ENCODE measurements around the gene SGCA.

Gene SGCA

DNA sequence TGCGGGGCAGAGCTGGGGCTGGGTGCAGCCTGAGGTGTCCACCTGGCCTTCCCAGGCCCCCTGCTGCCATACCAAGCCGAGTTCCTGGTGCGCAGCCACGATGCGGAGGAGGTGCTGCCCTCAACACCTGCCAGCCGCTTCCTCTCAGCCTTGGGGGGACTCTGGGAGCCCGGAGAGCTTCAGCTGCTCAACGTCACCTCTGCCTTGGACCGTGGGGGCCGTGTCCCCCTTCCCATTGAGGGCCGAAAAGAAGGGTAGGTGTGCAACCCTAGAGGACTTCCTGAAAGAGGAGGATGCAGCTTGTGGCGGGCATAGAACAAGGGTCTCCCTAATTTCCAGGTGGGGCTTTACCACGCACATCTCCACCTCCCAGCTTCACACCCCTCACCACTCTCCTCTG, 2.5 kb downstream of the SGCA start:
- DNase-seq = no peak

DNA sequence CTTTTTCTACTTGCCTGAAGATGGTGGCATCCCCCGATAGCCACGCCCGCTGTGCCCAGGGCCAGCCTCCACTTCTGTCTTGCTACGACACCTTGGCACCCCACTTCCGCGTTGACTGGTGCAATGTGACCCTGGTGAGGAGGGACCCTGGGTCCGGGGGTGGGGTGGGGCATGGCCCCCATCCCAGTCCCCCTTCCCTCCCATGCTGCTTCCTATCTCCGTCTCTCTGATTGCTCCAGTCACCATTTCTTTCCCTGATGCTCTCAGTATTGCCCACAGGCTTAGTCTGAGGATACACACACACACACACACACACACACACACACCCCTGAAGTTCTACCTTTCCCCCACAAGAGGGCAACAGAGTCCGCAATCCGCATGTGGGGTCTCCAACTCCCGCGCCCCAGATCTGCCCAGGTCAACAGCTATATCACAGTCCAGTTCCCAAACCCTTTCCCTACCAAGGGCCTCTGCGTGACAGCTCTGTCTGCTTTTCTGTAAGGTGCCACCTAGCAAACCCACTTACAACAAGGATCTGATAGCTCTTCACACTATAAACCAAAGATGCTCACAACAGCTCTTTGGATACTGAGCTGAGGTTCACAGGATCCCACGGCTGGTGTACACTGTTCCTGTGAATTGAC, 3.4 kb downstream of the SGCA start:
- peak; percentile 60 for DNase-seq

DNA sequence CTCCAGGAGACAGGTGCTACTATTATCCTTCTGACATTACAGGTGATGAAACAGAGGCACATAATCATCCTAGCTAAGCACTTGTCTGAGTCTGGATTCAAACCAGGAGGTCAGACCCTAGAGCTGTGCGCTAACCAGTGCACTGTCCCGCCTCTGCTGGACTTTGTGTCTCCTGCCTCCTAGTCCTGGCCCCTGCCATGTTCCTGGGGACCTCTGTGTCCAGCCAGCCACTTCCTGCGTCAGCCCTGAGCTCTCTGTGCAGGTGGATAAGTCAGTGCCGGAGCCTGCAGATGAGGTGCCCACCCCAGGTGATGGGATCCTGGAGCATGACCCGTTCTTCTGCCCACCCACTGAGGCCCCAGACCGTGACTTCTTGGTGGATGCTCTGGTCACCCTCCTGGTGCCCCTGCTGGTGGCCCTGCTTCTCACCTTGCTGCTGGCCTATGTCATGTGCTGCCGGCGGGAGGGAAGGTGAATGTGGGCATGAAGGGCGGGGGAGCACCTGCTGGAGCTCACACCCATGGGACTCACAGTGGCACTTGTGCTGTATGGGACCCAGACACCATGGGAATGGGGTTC, 4.2 kb downstream of the SGCA start:
- no peak for DNase-seq

- peak; percentile 61 for DNase-seq
Observed at GRCh38 chr17:50170662-50171370, 5.0 kb downstream of the SGCA start.

- no peak for DNase-seq
Observed at GRCh38 chr17:50171371-50172071, 5.7 kb downstream of the SGCA start.

DNA sequence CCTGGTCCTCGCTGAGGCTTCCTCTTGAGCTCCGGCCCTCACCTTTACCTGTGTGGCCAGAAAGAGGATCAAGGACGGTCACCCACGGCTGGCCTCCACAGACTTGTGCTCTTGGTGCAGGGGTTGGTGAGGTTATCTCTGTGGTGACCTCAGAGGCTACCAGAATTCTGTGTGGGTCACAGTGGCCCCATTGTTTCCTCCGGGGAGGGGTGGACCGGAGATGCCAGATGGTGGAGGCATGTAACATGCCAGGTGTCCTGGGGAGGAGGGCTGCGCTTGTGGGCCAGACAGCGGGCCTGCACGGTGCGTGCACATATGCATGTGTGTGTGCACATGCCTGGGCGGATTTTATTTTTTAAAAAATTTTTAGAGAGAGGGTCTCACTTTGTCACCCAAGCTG, 6.3 kb downstream of the SGCA start:
- DNase-seq = no peak

- DNase-seq = no peak
Observed at GRCh38 chr17:50172936-50173334, 7.1 kb downstream of the SGCA start.

GRCh38 chr17:50173335-50173941, 7.6 kb downstream of the SGCA start:
- DNase-seq = no peak

- no peak for DNase-seq
Observed at GRCh38 chr17:50174444-50174843, 8.6 kb downstream of the SGCA start.

DNA sequence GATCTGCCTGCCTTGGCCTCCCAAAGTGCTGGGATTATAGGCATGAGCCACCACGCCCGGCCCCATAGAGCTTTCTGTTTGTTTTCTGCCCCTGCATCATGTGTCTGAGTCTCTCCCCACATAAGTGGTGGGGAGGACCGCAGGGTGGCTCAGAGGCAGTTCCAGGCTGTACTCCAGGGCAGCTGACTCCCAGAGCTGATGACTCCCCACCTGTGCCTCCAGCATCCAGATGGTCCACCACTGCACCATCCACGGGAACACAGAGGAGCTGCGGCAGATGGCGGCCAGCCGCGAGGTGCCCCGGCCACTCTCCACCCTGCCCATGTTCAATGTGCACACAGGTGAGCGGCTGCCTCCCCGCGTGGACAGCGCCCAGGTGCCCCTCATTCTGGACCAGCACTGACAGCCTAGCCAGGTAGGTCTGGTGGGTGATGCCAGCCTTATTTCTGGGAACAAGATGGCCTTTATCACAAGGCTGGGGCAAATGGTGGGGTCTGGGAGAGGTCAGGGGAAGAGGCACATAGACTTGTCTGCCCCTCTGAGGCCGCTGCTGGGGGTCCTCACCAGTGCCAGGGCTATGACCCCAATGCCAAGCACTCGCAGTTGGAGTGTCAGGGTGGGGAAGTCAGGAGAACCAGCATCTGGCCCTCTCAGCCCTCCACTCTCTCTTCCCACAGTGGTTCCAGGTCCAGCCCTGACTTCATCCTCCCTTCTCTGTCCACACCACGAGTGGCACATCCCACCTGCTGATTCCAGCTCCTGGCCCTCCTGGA, 9.4 kb downstream of the SGCA start:
- no peak for DNase-seq

DNA sequence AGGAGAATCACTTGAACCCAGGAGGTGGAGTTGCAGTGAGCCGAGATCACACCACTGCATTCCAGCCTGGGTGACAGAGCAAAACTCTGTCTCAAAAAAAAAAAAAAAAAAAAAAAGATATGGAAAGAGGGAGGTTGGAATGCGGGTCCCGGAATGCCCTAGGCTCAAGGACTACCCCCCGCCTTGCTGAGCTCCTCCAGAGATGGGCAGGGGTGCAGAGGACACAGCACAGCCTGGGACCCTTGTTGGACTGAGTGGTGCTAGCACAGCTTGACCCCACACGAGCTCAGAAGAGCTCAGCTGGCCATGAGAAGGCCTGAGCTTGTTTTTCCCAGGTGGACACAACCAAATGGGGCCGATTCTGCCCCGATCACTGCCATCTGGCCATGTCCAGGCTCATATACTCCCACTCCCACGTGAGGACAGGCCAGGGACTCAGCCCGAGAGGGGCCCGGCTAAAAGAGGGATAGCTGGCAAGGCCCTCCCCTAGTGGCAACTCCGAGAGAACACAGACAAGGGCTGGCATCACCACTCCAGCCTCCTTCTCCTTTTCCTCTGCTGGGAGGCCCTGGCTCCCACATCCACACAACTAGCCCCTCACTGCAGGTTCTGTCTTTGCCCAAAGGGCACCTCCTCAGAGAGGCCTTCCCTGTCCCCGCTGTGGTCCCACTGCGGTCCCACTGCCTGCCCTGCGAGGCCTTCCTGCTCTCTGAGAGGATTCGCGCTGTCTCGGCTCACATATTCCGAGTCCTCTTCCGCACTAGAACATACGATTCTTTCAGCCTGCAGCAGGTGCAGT, 11.0 kb downstream of the SGCA start:
- no peak for DNase-seq

DNA sequence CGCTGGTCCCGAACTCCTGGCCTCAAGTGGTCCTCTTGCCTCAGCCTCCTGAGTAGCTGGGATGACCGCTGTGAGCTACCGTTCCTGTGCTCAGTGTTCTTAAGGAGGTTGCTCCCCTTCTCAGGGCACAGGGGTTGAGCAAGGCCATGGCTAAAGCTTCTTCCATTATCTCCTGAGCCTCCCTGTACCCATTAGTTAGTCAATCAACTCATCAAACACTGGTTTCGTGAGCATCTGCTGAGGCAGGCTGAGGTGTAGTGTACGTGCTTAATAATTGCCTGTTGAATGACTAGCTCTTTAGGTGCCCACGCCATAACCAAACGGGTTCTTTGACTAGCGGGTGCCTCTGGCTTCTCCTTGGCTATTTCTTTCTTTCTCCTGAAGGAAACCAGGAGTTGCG, 11.7 kb downstream of the SGCA start:
- no peak for DNase-seq

DNA sequence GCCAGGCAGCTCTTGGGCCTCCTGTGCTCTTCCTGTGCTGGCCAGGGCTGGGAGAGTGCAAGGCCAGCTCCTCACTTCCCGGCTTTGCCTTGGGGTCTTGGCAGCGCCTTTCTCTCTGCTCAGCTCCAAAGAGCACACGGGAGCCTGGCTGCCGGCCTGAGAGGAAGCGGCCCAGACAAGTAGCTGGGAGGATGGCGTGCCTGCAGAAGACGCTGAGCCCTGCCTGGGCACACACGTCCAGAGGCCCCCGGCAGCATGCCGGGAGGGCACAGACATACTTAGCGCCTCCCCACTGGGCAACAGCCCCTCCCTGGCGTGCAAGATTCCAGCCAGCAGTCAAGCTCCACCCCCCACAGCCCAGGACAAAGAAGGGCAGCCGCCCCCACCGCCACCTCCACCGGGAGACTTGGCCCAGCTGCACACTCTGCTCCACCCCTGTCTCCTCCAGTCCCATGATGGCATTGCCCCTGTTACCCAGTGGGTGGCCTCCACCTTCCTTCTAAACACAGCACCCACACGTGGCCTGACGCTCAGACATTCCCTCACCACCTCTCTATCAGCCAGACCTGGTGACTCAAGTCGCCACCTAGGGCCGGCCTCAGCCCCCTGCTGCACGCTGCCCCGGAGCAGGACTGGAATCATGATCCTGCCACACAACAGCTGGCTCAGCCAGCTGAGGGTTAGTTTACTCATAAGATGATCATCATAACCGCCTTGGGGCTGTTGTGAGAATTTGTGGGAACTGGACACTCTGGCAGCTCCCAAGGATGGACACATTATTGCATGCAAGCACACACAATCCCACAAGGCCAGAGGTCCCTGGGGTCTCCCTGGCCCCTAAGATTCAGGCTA, 12.4 kb downstream of the SGCA start:
- DNase-seq = peak; percentile 51

DNA sequence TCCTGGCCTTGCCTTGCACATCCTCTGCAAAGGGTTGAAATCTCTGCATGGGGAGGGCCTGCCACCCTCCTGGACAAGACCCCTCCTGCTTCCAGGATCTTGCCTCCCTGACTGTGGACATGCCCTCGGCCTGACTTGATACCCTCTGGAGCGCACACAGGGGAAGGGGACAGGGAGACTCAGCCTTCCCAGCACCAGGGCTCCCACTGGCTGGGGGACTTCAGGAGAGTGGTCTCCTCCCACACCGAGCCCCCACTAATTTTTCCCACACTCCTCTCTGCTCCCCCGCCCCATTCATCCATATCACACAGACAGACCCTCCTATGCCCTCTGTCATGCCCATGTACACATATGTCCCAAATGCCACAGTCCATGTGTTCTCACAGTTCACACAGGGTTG, 14.3 kb downstream of the SGCA start:
- no peak for DNase-seq

- no peak for DNase-seq
Observed at GRCh38 chr17:50180620-50181019, 14.8 kb downstream of the SGCA start.

DNA sequence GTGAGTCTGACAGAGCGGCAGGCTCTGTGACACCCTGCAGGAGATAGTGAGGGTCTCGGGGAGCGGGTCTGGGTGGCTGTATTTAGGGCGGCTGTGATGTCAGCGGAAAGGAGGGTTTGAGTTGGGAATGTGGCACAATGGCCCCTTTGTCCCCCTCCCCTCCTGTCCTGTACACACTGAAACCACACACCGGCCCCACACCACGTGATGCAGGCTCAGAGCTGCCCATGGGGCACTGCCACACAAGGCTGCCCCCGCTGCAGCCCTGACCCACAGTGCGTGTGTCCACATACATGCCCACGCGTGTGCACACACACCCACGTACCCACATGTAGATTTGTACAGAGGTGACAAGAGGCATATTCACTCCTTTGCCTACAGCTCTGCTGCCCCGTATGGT, 15.3 kb downstream of the SGCA start:
- DNase-seq = no peak

DNA sequence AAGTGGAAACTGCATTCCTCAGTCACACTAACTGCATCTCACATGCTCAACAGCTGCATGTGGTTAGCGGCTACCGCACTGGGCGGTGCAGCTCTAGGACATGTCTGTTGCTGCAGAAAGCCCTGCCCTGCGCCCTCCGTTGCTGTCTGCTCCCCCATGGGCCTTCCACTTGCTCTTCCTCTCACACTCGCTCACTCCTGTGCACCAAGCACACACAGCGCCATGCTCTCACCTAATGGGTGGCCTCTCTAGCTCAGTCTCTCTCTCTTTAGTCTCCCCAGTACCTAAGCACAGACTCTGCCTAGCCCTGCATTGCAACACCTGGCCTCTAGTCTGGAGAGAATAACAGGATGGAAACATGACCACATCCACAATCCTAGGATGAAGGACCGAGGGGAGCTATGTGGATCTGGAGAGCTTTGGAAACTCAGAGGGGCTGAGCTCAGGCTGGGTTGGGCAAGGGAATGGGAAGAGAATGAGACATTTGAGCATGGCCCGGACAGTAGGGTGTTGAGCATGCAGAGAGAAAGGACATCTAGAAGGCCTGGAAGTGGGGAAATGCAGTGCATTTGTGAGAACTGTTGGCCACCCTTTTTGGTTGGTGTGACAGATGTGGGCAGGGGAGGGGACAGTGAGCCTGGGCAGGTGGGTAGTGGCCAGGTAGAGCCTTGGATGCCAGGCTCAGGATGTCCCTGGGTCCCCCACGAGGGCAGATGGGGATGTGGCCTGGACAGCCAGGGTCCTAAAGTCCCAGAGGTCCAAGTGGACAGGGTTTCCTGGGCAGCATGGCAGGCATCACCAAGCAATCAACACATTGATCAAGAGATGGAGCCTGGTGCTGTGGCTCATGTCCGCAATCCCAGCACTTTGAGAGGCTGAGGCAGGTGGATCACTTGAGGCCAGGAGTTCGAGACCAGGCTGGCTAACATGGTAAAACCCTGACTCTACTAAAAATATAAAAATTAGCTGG, 16.1 kb downstream of the SGCA start:
- no peak for DNase-seq

- DNase-seq = no peak
Observed at GRCh38 chr17:50182783-50183420, 17.1 kb downstream of the SGCA start.

DNA sequence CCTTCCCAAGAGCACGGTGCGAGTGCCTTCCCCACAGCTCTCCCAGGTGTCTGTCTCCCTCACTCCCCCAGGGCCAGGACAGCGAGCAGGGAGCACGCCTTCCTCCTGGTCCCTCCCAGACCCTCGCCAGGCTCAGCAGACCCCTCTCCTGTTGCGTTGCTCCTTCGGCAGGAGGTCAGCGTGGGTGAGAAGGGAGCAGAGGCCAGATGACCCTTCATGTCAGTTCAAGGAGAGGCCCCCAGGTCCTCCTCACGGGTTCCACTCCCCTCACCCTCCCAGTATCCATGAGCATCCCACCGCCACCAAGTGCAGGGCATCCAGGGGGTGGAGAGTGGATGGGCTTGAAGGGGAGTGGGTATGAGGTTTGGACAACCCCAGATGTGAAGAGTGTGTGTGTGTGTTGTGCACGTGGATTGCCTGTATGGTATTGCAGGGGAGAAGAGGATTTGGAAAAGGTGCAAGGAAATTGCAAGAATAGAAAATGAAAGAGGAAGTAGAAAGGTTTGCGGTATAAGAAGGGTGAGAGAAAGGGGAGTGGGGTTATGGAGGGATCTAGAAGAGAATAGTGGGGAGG, 17.7 kb downstream of the SGCA start:
- no peak for DNase-seq

Data from activated CD4-positive, alpha-beta T cell treated with anti-CD3 and anti-CD28 coated beads, Interleukin-2, amount 50 U/mL, for 16 hours (primary cell).